ENCODE measurements around the gene VDR.

Gene VDR

GRCh38 chr12:47927346-47927745 is 22.6 kb upstream of the VDR start:
- Histone ChIP-seq H3K27me3 (ENCODE audit: insufficient read depth, insufficient read length) (peaks cover 11% of the 10 kb centered on the region), H3K9me3 (ENCODE audit: insufficient read depth, low read length) (no peaks in the 10 kb centered on the region), H3K4me1 (ENCODE audit: insufficient read depth, insufficient read length) (no peaks in the 10 kb centered on the region), H3K9ac (ENCODE audit: insufficient read length, low read depth) (no peak overlapping the region), H3K36me3 (ENCODE audit: insufficient read depth, insufficient read length, low read length) (no peaks in the 10 kb centered on the region), H3K4me3 (ENCODE audit: insufficient read length, low read depth) (no peak overlapping the region)
- no peak for DNase-seq (ENCODE audit: low read depth, low spot score)
- TF ChIP-seq ZNF274 (IDR thresholded peaks at IDR 0.05; ENCODE audit: low read depth, low read length): no peak
- no peak for TF ChIP-seq SUZ12 (IDR thresholded peaks at IDR 0.05; ENCODE audit: extremely low read depth, insufficient read depth, insufficient read length)
- TF ChIP-seq YY1 (IDR thresholded peaks at IDR 0.05; ENCODE audit: insufficient read depth, insufficient read length): no peak

GRCh38 chr12:47921907-47922306 is 17.1 kb upstream of the VDR start:
- no peak for DNase-seq (ENCODE audit: low read depth, low spot score)
- H3K4me3 ChIP-seq (ENCODE audit: insufficient read length, low read depth): no peak overlapping the region
- no peaks in the 10 kb centered on the region for H3K36me3 ChIP-seq (ENCODE audit: insufficient read depth, insufficient read length, low read length)
- H3K9me3 ChIP-seq (ENCODE audit: insufficient read depth, low read length): no peaks in the 10 kb centered on the region
- H3K9ac ChIP-seq (ENCODE audit: insufficient read length, low read depth): no peak overlapping the region
- TF ChIP-seq YY1 (IDR thresholded peaks at IDR 0.05; ENCODE audit: insufficient read depth, insufficient read length): no peak
- TF ChIP-seq ZNF274 (IDR thresholded peaks at IDR 0.05; ENCODE audit: low read depth, low read length): no peak
- TF ChIP-seq SUZ12 (IDR thresholded peaks at IDR 0.05; ENCODE audit: extremely low read depth, insufficient read depth, insufficient read length): no peak
- peaks cover 11% of the 10 kb centered on the region for H3K27me3 ChIP-seq (ENCODE audit: insufficient read depth, insufficient read length)
- no peaks in the 10 kb centered on the region for H3K4me1 ChIP-seq (ENCODE audit: insufficient read depth, insufficient read length)

GRCh38 chr12:47920913-47921312 is 16.1 kb upstream of the VDR start:
- Histone ChIP-seq H3K4me1 (ENCODE audit: insufficient read depth, insufficient read length) (no peaks in the 10 kb centered on the region), H3K9ac (ENCODE audit: insufficient read length, low read depth) (no peak overlapping the region), H3K36me3 (ENCODE audit: insufficient read depth, insufficient read length, low read length) (no peaks in the 10 kb centered on the region), H3K27me3 (ENCODE audit: insufficient read depth, insufficient read length) (peaks cover 6% of the 10 kb centered on the region), H3K4me3 (ENCODE audit: insufficient read length, low read depth) (no peak overlapping the region), H3K9me3 (ENCODE audit: insufficient read depth, low read length) (no peaks in the 10 kb centered on the region)
- no peak for DNase-seq (ENCODE audit: low read depth, low spot score)
- TF ChIP-seq ZNF274 (IDR thresholded peaks at IDR 0.05; ENCODE audit: low read depth, low read length) (no peak), SUZ12 (IDR thresholded peaks at IDR 0.05; ENCODE audit: extremely low read depth, insufficient read depth, insufficient read length) (no peak), YY1 (IDR thresholded peaks at IDR 0.05; ENCODE audit: insufficient read depth, insufficient read length) (no peak)

- no peaks in the 10 kb centered on the region for H3K36me3 ChIP-seq (ENCODE audit: insufficient read depth, insufficient read length, low read length)
- no peaks in the 10 kb centered on the region for H3K4me1 ChIP-seq (ENCODE audit: insufficient read depth, insufficient read length)
- no peak overlapping the region for H3K4me3 ChIP-seq (ENCODE audit: insufficient read length, low read depth)
- no peak overlapping the region for H3K9ac ChIP-seq (ENCODE audit: insufficient read length, low read depth)
- H3K27me3 ChIP-seq (ENCODE audit: insufficient read depth, insufficient read length): peaks cover 12% of the 10 kb centered on the region
- no peak for DNase-seq (ENCODE audit: low read depth, low spot score)
- H3K9me3 ChIP-seq (ENCODE audit: insufficient read depth, low read length): no peaks in the 10 kb centered on the region
- TF ChIP-seq YY1 (IDR thresholded peaks at IDR 0.05; ENCODE audit: insufficient read depth, insufficient read length) (no peak), SUZ12 (IDR thresholded peaks at IDR 0.05; ENCODE audit: extremely low read depth, insufficient read depth, insufficient read length) (no peak), ZNF274 (IDR thresholded peaks at IDR 0.05; ENCODE audit: low read depth, low read length) (no peak)
Observed at GRCh38 chr12:47913081-47913480, 8.3 kb upstream of the VDR start.

GRCh38 chr12:47912556-47912955 is 7.8 kb upstream of the VDR start:
- H3K4me3 ChIP-seq (ENCODE audit: insufficient read length, low read depth): no peak overlapping the region
- H3K4me1 ChIP-seq (ENCODE audit: insufficient read depth, insufficient read length): no peaks in the 10 kb centered on the region
- H3K27me3 ChIP-seq (ENCODE audit: insufficient read depth, insufficient read length): peaks cover 18% of the 10 kb centered on the region
- no peaks in the 10 kb centered on the region for H3K9me3 ChIP-seq (ENCODE audit: insufficient read depth, low read length)
- no peak overlapping the region for H3K9ac ChIP-seq (ENCODE audit: insufficient read length, low read depth)
- DNase-seq (ENCODE audit: low read depth, low spot score): no peak
- no peaks in the 10 kb centered on the region for H3K36me3 ChIP-seq (ENCODE audit: insufficient read depth, insufficient read length, low read length)
- TF ChIP-seq YY1 (IDR thresholded peaks at IDR 0.05; ENCODE audit: insufficient read depth, insufficient read length): no peak

GRCh38 chr12:47910981-47911380 is 6.2 kb upstream of the VDR start:
- DNase-seq (ENCODE audit: low read depth, low spot score): no peak
- Histone ChIP-seq H3K9me3 (ENCODE audit: insufficient read depth, low read length) (no peaks in the 10 kb centered on the region), H3K4me1 (ENCODE audit: insufficient read depth, insufficient read length) (no peaks in the 10 kb centered on the region), H3K27me3 (ENCODE audit: insufficient read depth, insufficient read length) (peaks cover 33% of the 10 kb centered on the region), H3K4me3 (ENCODE audit: insufficient read length, low read depth) (no peak overlapping the region), H3K9ac (ENCODE audit: insufficient read length, low read depth) (no peak overlapping the region), H3K36me3 (ENCODE audit: insufficient read depth, insufficient read length, low read length) (no peaks in the 10 kb centered on the region)
- no peak for TF ChIP-seq ZNF274 (IDR thresholded peaks at IDR 0.05; ENCODE audit: low read depth, low read length)
- no peak for TF ChIP-seq YY1 (IDR thresholded peaks at IDR 0.05; ENCODE audit: insufficient read depth, insufficient read length)
- TF ChIP-seq SUZ12 (IDR thresholded peaks at IDR 0.05; ENCODE audit: extremely low read depth, insufficient read depth, insufficient read length): no peak

- H3K27me3 ChIP-seq (ENCODE audit: insufficient read depth, insufficient read length): peaks cover 38% of the 10 kb centered on the region
- no peak for DNase-seq (ENCODE audit: low read depth, low spot score)
Observed at GRCh38 chr12:47910486-47910885, 5.7 kb upstream of the VDR start.

GRCh38 chr12:47909839-47910465 is 5.2 kb upstream of the VDR start:
- no peaks in the 10 kb centered on the region for H3K4me1 ChIP-seq (ENCODE audit: insufficient read depth, insufficient read length)
- no peak overlapping the region for H3K9ac ChIP-seq (ENCODE audit: insufficient read length, low read depth)
- H3K36me3 ChIP-seq (ENCODE audit: insufficient read depth, insufficient read length, low read length): no peaks in the 10 kb centered on the region
- TF ChIP-seq ZNF274 (IDR thresholded peaks at IDR 0.05; ENCODE audit: low read depth, low read length): no peak
- no peak for TF ChIP-seq SUZ12 (IDR thresholded peaks at IDR 0.05; ENCODE audit: extremely low read depth, insufficient read depth, insufficient read length)
- TF ChIP-seq YY1 (IDR thresholded peaks at IDR 0.05; ENCODE audit: insufficient read depth, insufficient read length): no peak
- DNase-seq (ENCODE audit: low read depth, low spot score): no peak
- no peak overlapping the region for H3K4me3 ChIP-seq (ENCODE audit: insufficient read length, low read depth)
- no peaks in the 10 kb centered on the region for H3K9me3 ChIP-seq (ENCODE audit: insufficient read depth, low read length)
- H3K27me3 ChIP-seq (ENCODE audit: insufficient read depth, insufficient read length): peaks cover 43% of the 10 kb centered on the region

More at GRCh38 chr12:47910486-47910885, 5.7 kb upstream of the VDR start:
- no peak for TF ChIP-seq YY1 (IDR thresholded peaks at IDR 0.05; ENCODE audit: insufficient read depth, insufficient read length)
- Histone ChIP-seq H3K4me1 (ENCODE audit: insufficient read depth, insufficient read length) (no peaks in the 10 kb centered on the region), H3K9ac (ENCODE audit: insufficient read length, low read depth) (no peak overlapping the region), H3K9me3 (ENCODE audit: insufficient read depth, low read length) (no peaks in the 10 kb centered on the region), H3K36me3 (ENCODE audit: insufficient read depth, insufficient read length, low read length) (no peaks in the 10 kb centered on the region), H3K4me3 (ENCODE audit: insufficient read length, low read depth) (no peak overlapping the region)

Data from NT2/D1 (cell line).